ENCODE data around the gene UMOD.

DNA sequence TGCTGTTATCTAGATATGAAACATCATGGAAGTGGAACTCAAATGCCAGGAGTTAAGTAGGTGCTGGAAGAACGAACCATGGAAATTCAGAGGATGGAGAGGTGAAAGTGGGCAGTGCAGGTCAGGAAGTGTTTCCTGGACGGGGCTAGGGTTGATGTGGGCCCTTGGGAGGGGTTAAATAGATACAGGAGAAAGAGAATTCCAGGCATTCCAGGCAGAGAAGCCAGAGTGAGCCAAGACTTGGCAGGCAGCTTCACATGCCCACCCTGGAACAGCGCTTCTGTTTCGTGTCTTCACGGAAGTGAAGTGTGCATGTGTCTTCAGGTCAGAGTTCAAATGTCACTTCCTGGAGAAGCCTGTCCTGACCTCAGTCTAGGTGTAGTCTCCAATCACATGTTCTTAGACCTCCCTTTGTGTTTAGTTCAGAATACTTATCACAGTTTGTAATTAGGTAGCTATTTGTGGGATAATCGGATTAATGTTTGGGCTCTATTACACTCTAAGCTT lies 66.5 kb downstream of the UMOD start:
- TF ChIP-seq, protein P1, sequence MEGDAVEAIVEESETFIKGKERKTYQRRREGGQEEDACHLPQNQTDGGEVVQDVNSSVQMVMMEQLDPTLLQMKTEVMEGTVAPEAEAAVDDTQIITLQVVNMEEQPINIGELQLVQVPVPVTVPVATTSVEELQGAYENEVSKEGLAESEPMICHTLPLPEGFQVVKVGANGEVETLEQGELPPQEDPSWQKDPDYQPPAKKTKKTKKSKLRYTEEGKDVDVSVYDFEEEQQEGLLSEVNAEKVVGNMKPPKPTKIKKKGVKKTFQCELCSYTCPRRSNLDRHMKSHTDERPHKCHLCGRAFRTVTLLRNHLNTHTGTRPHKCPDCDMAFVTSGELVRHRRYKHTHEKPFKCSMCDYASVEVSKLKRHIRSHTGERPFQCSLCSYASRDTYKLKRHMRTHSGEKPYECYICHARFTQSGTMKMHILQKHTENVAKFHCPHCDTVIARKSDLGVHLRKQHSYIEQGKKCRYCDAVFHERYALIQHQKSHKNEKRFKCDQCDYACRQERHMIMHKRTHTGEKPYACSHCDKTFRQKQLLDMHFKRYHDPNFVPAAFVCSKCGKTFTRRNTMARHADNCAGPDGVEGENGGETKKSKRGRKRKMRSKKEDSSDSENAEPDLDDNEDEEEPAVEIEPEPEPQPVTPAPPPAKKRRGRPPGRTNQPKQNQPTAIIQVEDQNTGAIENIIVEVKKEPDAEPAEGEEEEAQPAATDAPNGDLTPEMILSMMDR (IDR thresholded peaks at IDR 0.05), result no peak
- TF ChIP-seq POLR2AphosphoS5 (IDR thresholded peaks at IDR 0.05) (no peak), EP300 (IDR thresholded peaks at IDR 0.05) (no peak), POLR2A (IDR thresholded peaks at IDR 0.05) (no peak)

Measured in upper lobe of left lung (tissue), 4 donors.